GM19351 (cell line): ENCODE results near the gene IFRD2.
"Not testable (repeated sequence)": the region's sequence is repeated elsewhere in the genome, so short reads cannot be mapped to it uniquely, and the experiment has no call there.

ENCODE experiments used
- ATAC-seq: cut with Tn5 transposase; IDR thresholded peaks from one replicate; pipeline ENCODE4 v1.9.1; 2021; ENCODE audit warnings: mild to moderate bottlenecking, moderate library complexity; ENCODE audit not compliant: unreplicated experiment

IFRD2 gene

GRCh38 chr3:50255251-50255615, 37.0 kb downstream of the IFRD2 start:
- ATAC-seq, result no peak

GRCh38 chr3:50254577-50255250, 37.5 kb downstream of the IFRD2 start:
- no peak for ATAC-seq

DNA sequence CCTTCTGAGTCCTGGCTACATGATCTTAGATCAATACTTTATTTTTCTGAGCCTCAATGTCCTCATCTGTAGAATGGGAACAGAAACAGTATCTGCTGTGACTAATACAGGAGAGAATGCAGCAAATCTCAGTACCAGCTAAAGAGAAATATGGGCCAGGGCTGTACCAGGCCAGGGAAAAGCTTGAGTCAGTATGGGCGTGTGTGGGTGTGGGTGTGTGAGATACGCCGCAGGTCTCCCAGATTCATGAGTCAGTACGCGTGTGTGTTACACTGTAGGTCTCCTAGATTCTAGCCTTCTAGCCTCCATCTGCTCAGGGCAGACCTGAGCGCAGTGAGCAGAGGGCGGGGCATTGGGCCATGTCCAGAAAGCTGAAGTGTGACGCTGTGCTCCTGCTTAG, 41.0 kb downstream of the IFRD2 start:
- ATAC-seq, result no peak

DNA sequence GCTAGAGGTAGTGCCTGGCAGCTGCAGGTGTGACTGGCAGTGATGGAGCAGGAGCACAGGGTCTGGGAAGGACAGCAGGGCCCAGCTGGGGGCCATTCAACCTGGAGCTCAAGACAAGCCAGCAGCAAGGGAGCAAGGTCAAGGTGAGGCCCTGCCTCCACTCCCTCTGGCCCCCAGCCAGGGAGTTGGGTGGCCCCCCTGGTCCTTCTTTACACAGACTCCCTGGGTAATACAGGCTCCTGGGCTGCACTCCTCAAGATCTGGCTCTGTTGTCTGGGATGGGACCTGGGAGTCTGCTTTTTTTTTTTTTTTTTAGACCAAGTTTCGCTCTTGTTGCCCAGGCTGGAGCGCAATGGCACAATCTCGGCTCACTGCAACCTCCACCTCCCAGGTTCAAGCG, 41.7 kb downstream of the IFRD2 start:
- ATAC-seq, result no peak

DNA sequence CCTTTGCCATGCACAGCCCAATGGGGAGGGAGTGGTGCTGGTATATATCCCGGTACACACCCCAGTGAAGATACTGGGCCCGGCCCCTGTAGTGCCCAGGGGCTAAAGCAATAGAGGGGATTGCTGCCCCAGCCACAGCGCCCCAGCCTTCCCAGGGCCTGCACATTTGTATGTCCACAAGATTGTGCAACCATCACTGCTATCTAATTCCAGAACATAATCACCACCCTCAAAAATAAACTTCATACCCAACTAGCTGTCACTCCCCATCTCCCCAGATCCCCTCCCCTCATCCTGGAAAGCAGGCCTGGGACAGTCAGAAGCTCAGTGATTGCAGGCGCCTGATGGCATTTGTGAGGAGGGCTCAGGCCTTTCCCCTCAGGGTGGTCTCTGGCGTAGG, 42.8 kb downstream of the IFRD2 start:
- no peak for ATAC-seq

- no peak for ATAC-seq
Measured at GRCh38 chr3:50248387-50248786, 43.8 kb downstream of the IFRD2 start.

- peak; percentile 78 for ATAC-seq
Measured at GRCh38 chr3:50246517-50246954, 45.7 kb downstream of the IFRD2 start.

- peak; percentile 74 for ATAC-seq
Measured at GRCh38 chr3:50245831-50246516, 46.3 kb downstream of the IFRD2 start.

- ATAC-seq, result no peak
Measured at GRCh38 chr3:50245251-50245745, 46.9 kb downstream of the IFRD2 start.

- ATAC-seq, result not testable (repeated sequence)
Measured at GRCh38 chr3:50244813-50245212, 47.4 kb downstream of the IFRD2 start.

GRCh38 chr3:50243543-50243895, 48.7 kb downstream of the IFRD2 start:
- ATAC-seq, result no peak

DNA sequence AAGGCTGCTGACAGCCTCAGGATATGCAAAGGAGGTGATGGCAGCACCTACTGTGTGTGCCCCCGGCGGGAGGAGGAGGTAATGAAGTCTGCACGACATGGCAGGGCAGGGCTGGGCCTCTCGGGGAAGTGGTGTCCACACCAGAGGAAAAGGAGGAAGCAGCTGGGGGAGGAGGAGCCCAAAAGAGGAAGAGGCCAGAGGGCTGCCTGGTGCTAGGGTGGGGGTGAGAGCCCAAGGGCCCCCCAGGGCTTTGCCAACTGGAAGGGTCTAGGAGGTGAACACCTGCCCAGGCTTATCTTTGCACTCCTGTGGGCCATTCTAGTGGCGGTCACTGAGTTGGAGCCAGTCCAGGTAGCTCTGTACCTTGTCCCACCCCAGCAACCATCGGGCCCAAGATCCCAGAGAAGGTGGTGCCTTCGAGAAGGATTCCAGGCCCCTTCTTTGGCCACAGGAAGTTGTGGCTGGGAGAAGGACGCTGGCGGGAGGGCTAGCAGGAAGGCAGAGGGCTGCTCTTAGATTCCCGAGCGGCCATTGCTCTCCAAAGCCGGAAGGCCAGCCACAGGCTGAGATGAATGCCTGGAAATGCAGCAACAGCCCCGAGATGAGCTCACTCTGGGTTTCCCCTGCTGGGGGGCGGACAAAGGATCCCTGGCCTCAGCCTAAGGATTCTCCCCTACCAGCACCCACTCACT, 49.2 kb downstream of the IFRD2 start:
- ATAC-seq, result no peak

- no peak for ATAC-seq
Measured at GRCh38 chr3:50242381-50242770, 49.9 kb downstream of the IFRD2 start.

DNA sequence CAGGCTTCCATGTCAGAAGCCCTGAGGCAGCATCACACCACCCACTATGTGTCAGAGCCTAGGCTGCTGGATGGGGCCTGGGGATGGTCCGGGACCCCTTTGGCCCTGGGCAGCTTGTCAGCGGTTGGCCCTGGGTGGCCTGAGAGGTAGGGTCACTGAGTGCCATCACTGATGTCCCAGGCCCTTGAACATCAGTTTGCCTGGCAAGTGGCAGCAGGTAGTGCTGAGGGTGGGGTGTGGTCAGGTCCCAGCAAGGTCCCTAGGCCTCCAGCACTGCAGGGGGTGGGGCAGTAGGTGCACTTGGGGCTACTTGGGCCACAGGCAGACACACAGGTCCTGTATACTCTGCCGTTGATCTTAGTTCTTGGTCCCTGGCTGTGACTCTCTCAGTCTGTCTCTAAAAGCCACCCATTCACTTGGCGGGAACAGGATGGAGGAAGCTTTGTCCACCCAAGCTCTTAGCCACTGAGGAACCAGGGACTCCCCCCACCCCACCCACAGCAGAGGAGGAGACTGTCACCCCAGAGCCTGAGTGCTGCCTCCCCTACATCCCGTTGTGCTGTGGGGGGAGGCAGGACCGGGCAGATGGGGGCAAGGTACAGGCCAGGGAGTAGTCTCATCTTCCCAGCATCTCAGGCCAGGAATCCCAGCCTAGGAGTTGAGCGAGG, 50.4 kb downstream of the IFRD2 start:
- ATAC-seq, result no peak

GRCh38 chr3:50241163-50241562, 51.1 kb downstream of the IFRD2 start:
- no peak for ATAC-seq

DNA sequence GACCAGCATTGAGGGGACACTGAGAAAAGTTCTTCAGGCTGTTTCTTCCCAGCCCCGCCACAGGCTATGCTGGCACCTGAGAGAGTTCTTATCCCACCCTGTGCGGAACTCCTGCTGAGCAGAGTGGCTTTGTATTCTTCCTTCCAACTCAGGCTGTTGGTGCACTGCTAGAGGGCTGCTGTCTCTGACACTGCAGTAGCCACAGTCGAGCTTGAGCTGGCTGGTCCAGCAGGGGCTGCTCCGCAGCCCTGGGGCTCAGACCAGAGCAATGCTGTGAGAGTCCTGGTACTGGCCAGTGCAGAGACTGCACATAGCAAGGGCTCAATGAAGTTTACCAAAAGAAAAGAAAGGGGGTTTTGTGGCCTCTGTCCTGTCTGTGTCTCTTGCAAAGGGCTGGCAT, 52.6 kb downstream of the IFRD2 start:
- ATAC-seq, result no peak

DNA sequence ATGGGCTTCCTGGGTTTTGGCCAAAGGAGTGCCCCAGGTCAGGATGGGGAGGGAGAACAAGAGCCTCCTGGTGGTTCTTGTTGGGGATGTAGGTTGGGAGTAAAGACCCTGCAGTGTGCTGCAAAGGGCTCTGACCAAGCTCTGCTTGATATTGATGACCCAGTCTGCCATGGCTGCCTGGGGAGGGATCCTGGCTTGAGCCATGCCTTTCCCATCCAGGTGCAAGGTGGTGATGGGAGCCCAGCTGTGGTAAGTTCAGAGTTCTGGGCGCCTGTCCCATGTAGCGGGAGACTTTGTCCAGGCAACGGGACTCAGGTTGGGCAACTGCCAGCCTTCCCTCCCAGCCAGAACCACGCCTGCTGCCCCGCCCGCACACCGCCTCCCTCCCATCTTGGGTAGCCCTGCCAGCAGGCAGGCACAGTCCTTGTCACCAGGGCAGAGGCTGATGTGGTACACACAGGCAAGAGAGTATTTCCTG, 53.6 kb downstream of the IFRD2 start:
- ATAC-seq, result no peak

DNA sequence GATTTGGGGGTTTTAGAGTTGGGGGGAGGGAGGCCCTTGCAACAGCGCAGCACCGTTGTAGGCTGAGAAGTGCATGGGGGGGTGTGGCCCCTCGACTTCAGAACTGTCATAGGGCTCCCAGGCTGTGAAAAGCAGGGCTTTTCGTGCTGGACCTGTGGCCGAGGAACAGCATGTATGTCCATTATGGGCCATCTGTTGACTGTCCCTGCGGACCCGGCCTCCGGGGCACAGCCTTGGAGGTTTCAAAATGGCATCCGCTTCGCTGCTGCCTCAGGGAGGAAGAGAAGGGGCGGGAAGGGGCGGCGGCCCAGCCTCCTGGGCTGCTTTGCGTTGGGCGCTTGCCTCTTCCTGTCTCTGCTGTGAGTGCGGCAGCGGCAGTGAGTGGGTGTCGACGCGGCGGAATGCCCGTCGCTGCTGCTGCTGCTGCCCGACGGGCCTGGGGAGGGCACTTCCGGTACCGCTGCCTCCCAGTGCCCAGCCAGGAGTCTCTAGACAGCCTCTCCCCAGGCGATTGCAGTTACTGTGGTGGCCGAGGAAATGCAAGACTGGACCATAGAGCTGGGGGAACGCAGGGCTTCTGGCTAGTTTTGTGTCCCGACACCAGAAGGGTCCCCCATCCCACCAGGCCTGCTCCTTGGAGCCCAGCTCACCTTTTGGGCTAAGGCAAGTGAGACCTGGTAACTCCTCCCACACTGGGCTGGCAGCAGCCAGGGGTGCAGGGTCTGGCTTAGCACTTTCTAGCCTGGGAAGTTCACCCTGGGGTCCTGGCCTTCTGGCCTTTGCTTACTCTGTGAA, 54.3 kb downstream of the IFRD2 start:
- ATAC-seq, result peak; percentile 33
